CMK (cell line): ENCODE data around the gene OTOS.

Experiments used
- DNase-seq: peaks from one replicate; pipeline ENCODE4 v3.0.0-alpha.2; 2010; ENCODE audit warnings: low read depth

OTOS gene

DNA sequence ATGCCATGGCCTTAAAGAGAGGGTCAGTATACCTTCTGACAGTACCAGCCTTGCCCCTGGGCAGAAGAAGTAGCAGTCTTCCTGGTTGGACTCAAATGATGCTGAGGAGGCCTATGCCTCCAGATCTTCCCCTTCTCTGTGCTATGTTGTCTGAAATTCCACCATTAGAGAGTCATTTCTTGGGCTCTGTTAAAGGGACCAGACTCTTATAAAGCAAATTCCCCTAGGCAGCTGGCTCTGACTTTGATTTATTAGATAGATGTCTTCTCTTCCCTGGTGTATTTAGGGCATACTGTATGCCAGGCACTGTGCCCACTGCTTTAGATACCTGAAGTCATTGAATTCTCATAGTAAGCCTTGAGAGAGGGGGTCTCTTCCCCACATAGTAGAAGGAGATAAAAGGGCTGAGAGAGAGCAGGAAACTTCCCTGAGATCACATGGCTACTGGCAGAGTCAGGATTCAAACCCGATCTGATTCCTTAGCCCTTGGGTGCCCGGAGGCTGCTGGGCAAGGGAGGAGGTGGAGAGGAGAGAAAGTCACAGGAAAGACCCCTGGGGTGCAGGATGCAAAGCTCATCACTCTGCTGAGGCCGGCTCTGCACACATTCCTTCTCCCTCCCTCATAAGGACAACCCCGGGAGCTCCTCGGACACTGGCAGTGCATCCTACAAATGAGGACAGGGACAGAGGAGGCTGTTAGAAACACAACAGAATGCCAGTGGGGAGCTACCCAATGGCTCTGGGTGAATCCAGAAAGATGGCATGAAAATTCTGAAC, 27.4 kb downstream of the OTOS start:
- DNase-seq, result no peak

DNA sequence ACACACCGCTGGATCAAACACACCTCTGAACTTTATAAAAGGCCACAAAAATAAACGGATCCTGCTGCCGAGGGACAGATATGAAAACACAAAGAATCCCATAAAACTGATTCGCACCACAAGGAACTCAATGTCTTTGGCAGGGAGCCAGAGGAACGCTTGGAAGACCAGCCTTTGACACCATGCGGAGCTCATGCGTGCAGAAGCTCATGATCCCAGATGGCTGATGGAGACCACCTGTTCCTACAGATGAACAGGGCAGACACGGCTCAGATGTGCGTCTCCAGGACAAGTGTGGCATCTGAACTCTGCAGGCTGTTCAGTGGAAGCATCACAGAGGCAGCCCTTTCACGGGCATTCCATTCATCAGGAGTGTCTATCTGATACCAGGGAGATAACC, 29.2 kb downstream of the OTOS start:
- no peak for DNase-seq

- DNase-seq, result no peak
These were observed 31.1 kb downstream of the OTOS start for GRCh38 chr2:240109386-240109785.

DNA sequence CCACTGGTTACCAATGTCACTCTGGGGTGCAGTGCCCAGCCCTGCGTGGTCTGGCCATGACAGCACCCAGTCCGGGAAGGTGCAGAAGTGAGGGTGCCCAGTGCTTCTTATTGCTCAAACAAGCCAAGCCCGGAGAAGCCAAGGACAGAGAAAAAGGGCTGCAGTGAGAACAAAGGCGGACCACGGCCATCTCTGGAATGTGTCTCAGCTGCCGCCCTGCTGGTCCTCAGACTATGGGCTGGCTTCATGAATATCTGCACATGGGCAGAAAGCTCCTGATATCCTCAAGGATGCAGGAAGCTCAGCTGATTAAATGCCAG, 33.0 kb downstream of the OTOS start:
- no peak for DNase-seq

- no peak for DNase-seq
These were observed 33.5 kb downstream of the OTOS start for GRCh38 chr2:240106765-240107476.

DNA sequence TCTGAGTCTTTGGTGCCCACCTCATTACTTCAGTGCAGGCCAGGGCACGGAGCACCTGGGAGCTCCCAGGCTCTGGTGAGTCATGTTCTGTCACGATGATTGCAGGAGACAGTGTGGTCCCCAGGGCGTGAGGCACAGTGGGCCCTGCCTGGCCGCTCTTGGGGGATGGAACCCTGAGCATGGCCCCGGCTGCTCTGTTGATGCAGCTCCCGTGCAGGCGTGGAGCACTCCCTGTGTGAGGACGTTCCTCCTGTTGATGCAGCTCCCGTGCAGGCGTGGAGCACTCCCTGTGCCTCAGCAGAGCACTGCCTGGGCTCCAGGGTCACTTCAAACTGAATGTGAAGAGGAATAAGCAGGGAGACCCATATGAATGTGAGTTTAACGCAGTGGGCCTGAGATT, 34.5 kb downstream of the OTOS start:
- no peak for DNase-seq

DNA sequence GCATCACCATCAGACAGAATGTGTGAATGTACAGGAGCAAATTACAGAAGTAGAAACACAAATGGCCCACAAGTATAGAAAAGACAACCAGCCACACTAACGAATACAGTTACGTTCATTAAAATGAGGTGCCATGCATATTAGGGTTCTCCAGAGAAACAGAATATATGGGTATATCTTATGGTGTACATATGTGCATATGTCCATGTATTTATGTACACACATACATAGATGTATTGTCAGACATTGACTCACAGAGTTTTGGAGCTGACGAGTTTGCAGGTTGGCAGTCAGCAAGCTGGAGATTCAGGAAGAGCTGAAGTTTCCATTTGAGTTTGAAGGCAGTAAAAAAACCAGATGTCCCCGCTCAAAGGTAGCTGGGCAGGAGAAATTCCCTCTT, 37.3 kb downstream of the OTOS start:
- DNase-seq, result no peak

GRCh38 chr2:240098349-240098748, 42.1 kb downstream of the OTOS start:
- DNase-seq, result no peak

DNA sequence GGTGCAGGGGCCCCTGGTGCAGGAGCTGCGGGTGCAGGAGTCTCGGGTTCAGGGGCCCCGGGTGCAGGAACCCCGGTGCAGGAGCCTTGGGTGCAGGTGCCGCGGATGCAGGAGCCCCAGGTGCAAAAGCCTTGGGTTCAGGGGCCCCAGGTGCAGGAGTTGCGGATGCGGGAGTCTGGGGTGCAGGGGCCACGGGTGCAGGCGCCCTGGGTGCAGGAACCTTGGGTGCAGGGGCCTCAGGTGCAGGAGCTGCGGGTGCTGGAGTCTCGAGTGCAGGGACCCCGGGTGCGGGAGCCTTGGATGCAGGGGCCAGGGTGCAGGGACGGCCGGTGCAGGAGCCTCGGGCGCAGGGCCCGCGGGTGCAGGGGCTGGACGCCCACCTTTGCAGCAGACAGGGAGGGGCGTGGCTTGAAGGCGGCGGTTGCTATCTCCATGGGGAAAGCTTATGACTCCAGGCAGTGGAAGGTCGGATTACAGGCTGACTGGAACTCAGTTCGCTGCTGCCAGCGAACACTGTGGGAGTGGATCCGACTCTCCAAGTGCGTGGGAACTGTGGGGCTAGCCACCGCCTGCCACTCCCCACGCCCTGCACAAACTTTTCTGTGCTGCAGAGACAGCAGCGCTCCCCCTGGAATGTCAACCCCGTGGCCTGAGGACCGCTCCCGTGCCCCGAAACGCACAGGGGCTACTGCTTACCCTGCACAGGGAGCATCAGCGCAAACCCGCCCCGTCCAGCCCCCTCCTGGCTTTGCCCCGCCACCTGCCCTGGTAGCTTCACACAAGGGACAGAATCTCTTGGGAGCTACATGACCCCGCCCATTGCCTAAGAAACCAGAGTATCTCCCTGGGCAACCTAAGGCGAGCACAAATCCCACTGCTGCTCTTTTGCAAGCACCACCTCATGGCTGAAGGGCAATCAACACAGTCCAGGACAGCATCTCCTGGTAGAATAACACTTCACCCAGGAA, 44.6 kb downstream of the OTOS start:
- no peak for DNase-seq

DNA sequence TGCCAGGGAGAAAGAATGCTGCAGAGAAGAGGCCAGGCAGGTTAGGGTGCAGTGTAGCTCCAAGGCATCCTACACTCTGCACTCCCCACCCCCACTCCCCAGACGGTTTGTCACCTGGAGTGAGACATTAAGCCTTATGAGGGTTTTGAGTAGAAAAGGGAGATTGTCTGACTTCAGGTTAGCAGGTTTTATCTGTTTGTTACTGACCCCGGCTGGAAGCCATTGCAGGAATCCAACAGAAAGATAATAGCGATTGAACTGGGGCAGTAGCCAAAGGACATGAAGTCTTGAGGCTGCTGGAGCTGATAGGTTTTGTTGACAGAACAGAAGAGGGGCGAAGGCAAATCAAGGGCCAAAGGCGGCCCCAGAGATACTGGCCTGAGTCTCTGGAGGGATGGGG, 51.2 kb downstream of the OTOS start:
- no peak for DNase-seq
